B cell (primary cell): ENCODE measurements around the gene PLP1. TPM values are rescaled to one million over a fixed set of nuclear protein-coding genes. Genes with fewer than 3 reads are reported as not detected.

ENCODE experiments used
- ATAC-seq: fragments of 200-7000 bp; cut with Tn5 transposase; one replicate; pipeline ENCODE4 v1.10.0; 2021; ENCODE audit warnings: low read depth, mild to moderate bottlenecking, moderate number of reproducible peaks, moderate library complexity
- CTCF ChIA-PET: fragments of 350-600 bp; sonication (Branson Sonifier 250); formaldehyde crosslinking; loops from one replicate; lab custom pipeline; 2021; ENCODE audit warnings: antibody characterized with exemption, inconsistent platforms; lab: Charles Lee
- POLR2A ChIA-PET: fragments of 350-600 bp; sonication (Branson Sonifier 250); formaldehyde crosslinking; loops from one replicate; lab custom pipeline; 2021; ENCODE audit warnings: antibody characterized with exemption; lab: Charles Lee
- DNase-seq: peaks from one replicate; pipeline ENCODE4 v3.0.0; 2013
- H2AFZ ChIP-seq: 2 replicates; pipeline ENCODE4 v1.6.1; 2012; ENCODE audit warnings: mild to moderate bottlenecking, low read depth, low read length; ENCODE audit not compliant: insufficient read depth, poor library complexity, severe bottlenecking
- H3K27ac ChIP-seq, 2 donors: 1 replicate in 1 of 2; 2 replicates in 1 of 2; pipeline ENCODE4 v1.5.1; 2012 to 2013; ENCODE audit warnings: low read length in 2 of 2, mild to moderate bottlenecking in 2 of 2, moderate library complexity in 1 of 2
- H3K27me3 ChIP-seq, 4 experiments: fragments of 200-600 bp in 1 of 4; sonication (generic) in 1 of 4; replicated peaks in 1 of 4; 1 replicate in 2 of 4; 2 replicates in 2 of 4; pipeline versions ENCODE4 v1.6.1 to v1.7.0; 2013 to 2016; ENCODE audit warnings: low read length in 3 of 4, mild to moderate bottlenecking in 2 of 4, mixed read lengths in 1 of 4, moderate library complexity in 1 of 4; ENCODE audit not compliant: insufficient read depth in 4 of 4, control insufficient read depth in 3 of 4; ENCODE audit errors: control extremely low read depth in 1 of 4
- H3K36me3 ChIP-seq, 2 experiments: replicated peaks in 1 of 2; 1 replicate in 1 of 2; 2 replicates in 1 of 2; pipeline versions ENCODE4 v1.6.1 to v1.7.1; 2013; ENCODE audit warnings: low read length in 1 of 2; ENCODE audit not compliant: insufficient read depth in 2 of 2, control insufficient read depth in 1 of 2; ENCODE audit errors: control extremely low read depth in 1 of 2, extremely low read depth in 1 of 2
- H3K4me1 ChIP-seq, 2 donors: fragments of 200-600 bp in 1 of 2; sonication (generic) in 1 of 2; 1 replicate in 1 of 2; 2 replicates in 1 of 2; pipeline versions ENCODE4 v1.5.1 to v1.6.1; 2013 to 2017; ENCODE audit warnings: low read length in 2 of 2; ENCODE audit not compliant: control insufficient read depth in 2 of 2, insufficient read depth in 2 of 2
- H3K4me2 ChIP-seq: replicated peaks from 2 replicates; pipeline ENCODE3; 2012; ENCODE audit warnings: mild to moderate bottlenecking, low read depth, low read length; ENCODE audit not compliant: poor library complexity, severe bottlenecking
- H3K4me3 ChIP-seq, 5 experiments: fragments of 200-600 bp in 1 of 5; sonication (generic) in 1 of 5; 1 replicate in 3 of 5; 2 replicates in 2 of 5; pipeline versions ENCODE4 v1.5.1 to v1.7.0; 2011 to 2016; ENCODE audit warnings: low read length in 4 of 5, mild to moderate bottlenecking in 4 of 5, low read depth in 2 of 5, control low read depth in 1 of 5, moderate library complexity in 1 of 5; ENCODE audit not compliant: insufficient read depth in 1 of 5; ENCODE audit errors: control extremely low read depth in 1 of 5, extremely low read depth in 1 of 5
- H3K79me2 ChIP-seq: fragments of 200-600 bp; sonication (generic); one replicate; pipeline ENCODE4 v1.6.0; 2016; ENCODE audit warnings: low read length; ENCODE audit not compliant: control insufficient read depth, insufficient read depth
- H3K9ac ChIP-seq: fragments of 200-600 bp; sonication (generic); 2 replicates; pipeline ENCODE4 v1.6.1; 2017; ENCODE audit warnings: mild to moderate bottlenecking, low read length, moderate library complexity
- H3K9me3 ChIP-seq, 3 donors: one replicate each; pipeline versions ENCODE4 v1.6.1 to v1.7.1; 2013; ENCODE audit warnings: low read length in 2 of 3; ENCODE audit not compliant: control insufficient read depth in 2 of 3, insufficient read depth in 1 of 3; ENCODE audit errors: control extremely low read depth in 1 of 3
- H4K20me1 ChIP-seq: 2 replicates; pipeline ENCODE4 v1.6.0; 2012; ENCODE audit warnings: mild to moderate bottlenecking, low read length; ENCODE audit not compliant: insufficient read depth, control insufficient read depth, poor library complexity, severe bottlenecking
- H3K27ac Mint-ChIP-seq: one replicate; pipeline ENCODE4 v1.8.0; 2021; ENCODE audit warnings: mixed read lengths
- H3K27me3 Mint-ChIP-seq: one replicate; pipeline ENCODE4 v1.8.0; 2021; ENCODE audit warnings: mixed read lengths
- H3K4me1 Mint-ChIP-seq: one replicate; pipeline ENCODE4 v1.8.0; 2021; ENCODE audit warnings: mixed read lengths
- H3K4me3 Mint-ChIP-seq: one replicate; pipeline ENCODE4 v1.8.0; 2021; ENCODE audit warnings: mixed read lengths
- H3K9me3 Mint-ChIP-seq: one replicate; pipeline ENCODE4 v1.8.0; 2022; ENCODE audit warnings: mixed read lengths; ENCODE audit not compliant: insufficient read depth
- EZH2 ChIP-seq: IDR thresholded peaks from 2 replicates; pipeline ENCODE4 v1.6.1; 2012; ENCODE audit warnings: borderline replicate concordance, low read depth, mild to moderate bottlenecking, moderate library complexity, low read length; ENCODE audit not compliant: insufficient read depth, poor library complexity, severe bottlenecking
- WGBS: methylation state at CpG from one replicate; pipeline ENCODE4 v1.1.5; 2013; ENCODE audit warnings: missing lambda C conversion rate; ENCODE audit not compliant: insufficient coverage; 5-methylcytosine and 5-hydroxymethylcytosine counted together
- intact Hi-C: fragments of 100-400 bp; cut with micrococcal nuclease; formaldehyde crosslinking; loops from one replicate; pipeline ENCODE4 v1.10.0; 2022
- polyA plus RNA-seq: library from polyadenylated mRNA; depleted of rRNA; stranded (reverse); fragments of >200 nt; gene quantifications from 2 replicates; pipeline ENCODE4 v1.2.3, GENCODE V29; 2012
- total RNA-seq, 2 donors: library from RNA; stranded (reverse); fragments of 120-200 nt in 1 of 2; gene quantifications; 1 replicate in 1 of 2; 2 replicates in 1 of 2; pipeline versions ENCODE4 v1.2.3 to v1.2.4, GENCODE V29; 2013 to 2022
- TF ChIP-seq, protein P1 (sequence below): fragments of 200-600 bp; IDR thresholded peaks from one replicate; pipeline ENCODE4 v1.8.0; 2022; ENCODE audit warnings: antibody characterized with exemption, mild to moderate bottlenecking

Gene PLP1
- total and polyA plus RNA-seq, 2 donors (not counting 1 experiment from before 2014, with no cell fraction given) = not detected

DNA sequence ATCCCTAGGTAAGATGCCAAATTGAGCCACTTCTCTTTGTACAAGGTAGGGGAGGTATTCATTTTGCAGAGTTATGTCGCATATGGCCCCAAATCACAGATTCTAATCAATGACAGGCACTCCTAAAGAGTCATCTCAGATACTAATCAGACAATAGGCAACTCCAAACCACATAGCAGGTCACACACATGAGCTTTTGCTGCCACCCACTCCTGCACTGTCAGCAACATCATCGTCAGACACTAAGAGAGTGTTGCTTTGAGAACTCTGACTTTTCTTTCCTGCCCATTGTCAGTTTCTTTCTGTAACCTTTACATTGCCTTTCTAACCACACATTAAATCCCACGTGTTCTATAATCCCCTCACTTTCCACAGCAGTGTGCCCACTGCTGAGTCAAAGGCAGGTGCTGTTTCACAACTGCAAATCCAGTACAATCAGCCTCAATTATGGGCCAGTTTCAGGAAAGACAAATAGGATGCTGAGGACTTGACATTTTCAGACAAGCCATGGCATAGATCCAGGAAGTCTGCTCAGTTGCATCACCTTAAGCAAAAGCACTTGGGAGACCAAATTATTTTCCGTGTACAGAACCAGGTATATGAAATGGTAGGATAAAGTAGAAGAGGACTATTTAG lies 42.4 kb upstream of the PLP1 start:
- H3K27me3 ChIP-seq = no peaks in the 10 kb centered on the region
- peaks cover 6% of the 10 kb centered on the region for H3K27me3 Mint-ChIP-seq
- POLR2A ChIA-PET = no interaction called here
- no peaks in the 10 kb centered on the region for H3K79me2 ChIP-seq
- H3K4me3 Mint-ChIP-seq = no peak overlapping the region
- no peak overlapping the region for H3K4me2 ChIP-seq
- no peak overlapping the region for H3K9ac ChIP-seq
- CTCF ChIA-PET = no interaction called here
- H3K9me3 Mint-ChIP-seq = no peaks in the 10 kb centered on the region
- peaks cover 7% of the 10 kb centered on the region for H3K4me1 Mint-ChIP-seq
- H2AFZ ChIP-seq = no peak overlapping the region
- H4K20me1 ChIP-seq = no peaks in the 10 kb centered on the region
- H3K4me1 ChIP-seq = no peaks in the 10 kb centered on the region
- TF ChIP-seq, protein P1, sequence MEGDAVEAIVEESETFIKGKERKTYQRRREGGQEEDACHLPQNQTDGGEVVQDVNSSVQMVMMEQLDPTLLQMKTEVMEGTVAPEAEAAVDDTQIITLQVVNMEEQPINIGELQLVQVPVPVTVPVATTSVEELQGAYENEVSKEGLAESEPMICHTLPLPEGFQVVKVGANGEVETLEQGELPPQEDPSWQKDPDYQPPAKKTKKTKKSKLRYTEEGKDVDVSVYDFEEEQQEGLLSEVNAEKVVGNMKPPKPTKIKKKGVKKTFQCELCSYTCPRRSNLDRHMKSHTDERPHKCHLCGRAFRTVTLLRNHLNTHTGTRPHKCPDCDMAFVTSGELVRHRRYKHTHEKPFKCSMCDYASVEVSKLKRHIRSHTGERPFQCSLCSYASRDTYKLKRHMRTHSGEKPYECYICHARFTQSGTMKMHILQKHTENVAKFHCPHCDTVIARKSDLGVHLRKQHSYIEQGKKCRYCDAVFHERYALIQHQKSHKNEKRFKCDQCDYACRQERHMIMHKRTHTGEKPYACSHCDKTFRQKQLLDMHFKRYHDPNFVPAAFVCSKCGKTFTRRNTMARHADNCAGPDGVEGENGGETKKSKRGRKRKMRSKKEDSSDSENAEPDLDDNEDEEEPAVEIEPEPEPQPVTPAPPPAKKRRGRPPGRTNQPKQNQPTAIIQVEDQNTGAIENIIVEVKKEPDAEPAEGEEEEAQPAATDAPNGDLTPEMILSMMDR = no peak
- no peak for TF ChIP-seq EZH2
- DNase-seq = no peak
- intact Hi-C loops = no loop called here
- H3K9me3 ChIP-seq = no peaks in the 10 kb centered on the region
- ATAC-seq = no peak
- no peak overlapping the region for H3K27ac ChIP-seq
- H3K4me3 ChIP-seq = no peak overlapping the region
- no peak overlapping the region for H3K27ac Mint-ChIP-seq
- WGBS = 80% methylated on average over 2 of the region's 4 CpGs
- H3K36me3 ChIP-seq = no peaks in the 10 kb centered on the region

DNA sequence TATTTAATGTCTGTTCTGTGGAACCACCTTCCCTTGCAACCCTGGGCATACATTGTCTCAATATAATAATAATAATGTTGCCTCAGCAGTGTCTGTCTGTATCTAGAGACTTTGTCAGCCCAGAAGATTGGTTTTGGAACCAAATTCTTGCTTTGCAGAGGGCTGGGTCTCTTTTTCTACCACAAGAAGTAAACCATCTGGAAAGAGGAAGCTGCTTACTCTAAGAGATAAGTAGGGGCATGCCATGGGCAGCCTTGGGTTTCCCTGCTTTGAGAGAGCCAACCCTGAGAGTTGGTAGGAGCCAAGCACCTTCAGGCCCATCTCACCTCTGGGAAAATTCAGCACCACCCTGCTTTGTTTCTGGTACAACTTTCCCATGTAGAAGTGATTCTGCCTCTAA lies 38.9 kb upstream of the PLP1 start:
- intact Hi-C loops = no loop called here
- H3K27ac Mint-ChIP-seq = no peak overlapping the region
- H3K27me3 Mint-ChIP-seq = peaks cover 6% of the 10 kb centered on the region

More for the DNA sequence above, 38.9 kb upstream of the PLP1 start:
- Histone ChIP-seq H3K79me2 (no peaks in the 10 kb centered on the region), H3K36me3 (no peaks in the 10 kb centered on the region), H4K20me1 (no peaks in the 10 kb centered on the region), H2AFZ (no peak overlapping the region), H3K4me2 (no peak overlapping the region), H3K27ac (no peak overlapping the region), H3K9me3 (no peaks in the 10 kb centered on the region), H3K9ac (no peak overlapping the region), H3K4me3 (no peak overlapping the region), H3K27me3 (no peaks in the 10 kb centered on the region), H3K4me1 (no peaks in the 10 kb centered on the region)
- no peak for ATAC-seq
- no peak for TF ChIP-seq EZH2
- TF ChIP-seq, protein P1 = no peak
- DNase-seq = no peak
- Mint-ChIP-seq H3K9me3 (no peaks in the 10 kb centered on the region), H3K4me3 (no peak overlapping the region), H3K4me1 (no peaks in the 10 kb centered on the region)
- ChIA-PET CTCF (interaction anchor here (1.1 kb wide), 1 partner anchor 27 kb away, joined by 3 read pairs; the partner anchor contains the start of gene TMEM31), POLR2A (no interaction called here)
